HG02870 (cell line): ENCODE results near the gene SLC50A1.

ENCODE experiments used
- ATAC-seq: cut with Tn5 transposase; IDR thresholded peaks from one replicate; pipeline ENCODE4 v1.9.1; 2021; ENCODE audit warnings: mild to moderate bottlenecking, moderate library complexity; ENCODE audit not compliant: unreplicated experiment

Gene SLC50A1

GRCh38 chr1:155169541-155169940 lies 33.9 kb downstream of the SLC50A1 start:
- no peak for ATAC-seq

GRCh38 chr1:155170101-155170785 lies 34.6 kb downstream of the SLC50A1 start:
- ATAC-seq, result no peak

- no peak for ATAC-seq
These were observed 35.2 kb downstream of the SLC50A1 start for GRCh38 chr1:155170806-155171205.

GRCh38 chr1:155171836-155172731 lies 36.4 kb downstream of the SLC50A1 start:
- peak; percentile 27 for ATAC-seq

GRCh38 chr1:155172732-155173477 lies 37.3 kb downstream of the SLC50A1 start, which contains the start of gene KRTCAP2:
Gene KRTCAP2 (minus strand): TSS chr1:155173304. CDS start chr1:155173224, 80 bp downstream.
- ATAC-seq, result peak; percentile 49

- ATAC-seq, result no peak
These were observed 38.0 kb downstream of the SLC50A1 start, which contains the start of gene TRIM46 for GRCh38 chr1:155173478-155174323. Gene TRIM46 (plus strand): TSS chr1:155173849. CDS start chr1:155173967, 118 bp downstream.

GRCh38 chr1:155174324-155175280 lies 39.0 kb downstream of the SLC50A1 start:
- no peak for ATAC-seq

GRCh38 chr1:155175281-155175926 lies 39.8 kb downstream of the SLC50A1 start:
- ATAC-seq, result no peak

GRCh38 chr1:155175927-155176371 lies 40.3 kb downstream of the SLC50A1 start:
- no peak for ATAC-seq

GRCh38 chr1:155176544-155177071 lies 41.0 kb downstream of the SLC50A1 start:
- no peak for ATAC-seq

- ATAC-seq, result no peak
These were observed 41.7 kb downstream of the SLC50A1 start for GRCh38 chr1:155177192-155177917.

- ATAC-seq, result no peak
These were observed 42.2 kb downstream of the SLC50A1 start for GRCh38 chr1:155177918-155178281.

GRCh38 chr1:155178441-155179111 lies 42.9 kb downstream of the SLC50A1 start:
- ATAC-seq, result no peak

- no peak for ATAC-seq
These were observed 43.7 kb downstream of the SLC50A1 start for GRCh38 chr1:155179112-155180031.

GRCh38 chr1:155181371-155182051 lies 45.9 kb downstream of the SLC50A1 start:
- ATAC-seq, result no peak
